ENCODE measurements around the gene DEXI. TPM values are rescaled to one million over a fixed set of nuclear protein-coding genes. Genes with fewer than 3 reads are reported as not detected.

Gene DEXI
- total and polyA plus RNA-seq, 2 of the 13 experiments (the other 11 are each of a cell fraction or from before 2014, with no cell fraction given), result 51.5 to 70.4 TPM

- TF ChIP-seq ZBTB1 (CRISPR knock-in tag; IDR thresholded peaks at IDR 0.05; ENCODE audit: borderline replicate concordance) (no peak), HNRNPUL1 (IDR thresholded peaks at IDR 0.05; ENCODE audit: low read depth, low read length) (no peak), MBD4 (IDR thresholded peaks at IDR 0.05; ENCODE audit: borderline replicate concordance, low read length) (no peak), GATAD1 (CRISPR knock-in tag; IDR thresholded peaks at IDR 0.05) (peak; percentile 65; the same call in 1 of the 2 replicates), ELF3 (CRISPR knock-in tag; IDR thresholded peaks at IDR 0.05) (peak; percentile 55), POLR2AphosphoS5 (IDR thresholded peaks at IDR 0.05; ENCODE audit: low read depth, low read length) (peak; percentile 90), HDAC6 (IDR thresholded peaks at IDR 0.05; ENCODE audit: low read depth, low read length) (no peak), DBP (CRISPR knock-in tag; IDR thresholded peaks at IDR 0.05; ENCODE audit: not compliant biosample characterization) (peak; percentile 9), CHCHD3 (CRISPR knock-in tag; IDR thresholded peaks at IDR 0.05) (no peak), THAP11 (CRISPR knock-in tag; IDR thresholded peaks at IDR 0.05) (peak; percentile 94), HMGXB3 (CRISPR knock-in tag; IDR thresholded peaks at IDR 0.05; ENCODE audit: borderline replicate concordance) (no peak), ZNF562 (CRISPR knock-in tag; IDR thresholded peaks at IDR 0.05; ENCODE audit: borderline replicate concordance) (no peak), NCOA5 (CRISPR knock-in tag; IDR thresholded peaks at IDR 0.05) (no peak), RNF219 (CRISPR knock-in tag; IDR thresholded peaks at IDR 0.05) (no peak), NKX3-1 (CRISPR knock-in tag; IDR thresholded peaks at IDR 0.05) (no peak), ZNF274 (CRISPR knock-in tag; IDR thresholded peaks at IDR 0.05) (peak; percentile 52; the same call in 1 of the 2 replicates), ZNF546 (CRISPR knock-in tag; conservative IDR thresholded peaks at IDR 0.05) (no peak), ZNF513 (CRISPR knock-in tag; conservative IDR thresholded peaks at IDR 0.05) (no peak)
Measured at GRCh38 chr16:10942352-10943063, at the start of gene DEXI (continued).
